ENCODE data around the gene CNTF. TPM values are rescaled to one million over a fixed set of nuclear protein-coding genes. Genes with fewer than 3 reads are reported as not detected.
A peak's percentile ranks its signal among the peaks of the same experiment; 100 is the strongest.

The CNTF gene
- total and polyA plus RNA-seq, 2 experiments from 2014 or later: 3.1 TPM; not detected in 1

DNA sequence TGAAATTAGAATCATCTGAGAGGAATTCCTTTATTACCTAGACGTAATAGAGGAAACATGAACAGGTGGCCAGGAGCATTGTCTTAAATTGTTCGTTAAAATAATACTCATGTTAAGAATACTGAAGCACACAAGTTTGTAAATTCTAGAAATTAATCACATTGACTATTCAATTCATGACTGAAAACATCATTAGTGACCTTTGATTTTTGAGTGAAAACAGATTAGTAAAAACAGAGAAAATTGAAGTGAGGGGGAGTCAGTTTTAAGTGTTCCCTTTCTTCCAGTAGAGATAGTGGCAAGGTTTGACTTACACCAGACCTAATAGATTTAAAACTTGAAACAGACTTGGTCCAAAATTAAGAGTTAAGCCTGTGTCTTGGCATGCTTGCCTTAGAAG, 42.2 kb upstream of the CNTF start:
- peaks cover 23% of the 10 kb centered on the region for H4K20me1 ChIP-seq (ENCODE audit: insufficient read depth, poor library complexity, severe bottlenecking)
- peaks cover 23% of the 10 kb centered on the region for H3K4me1 ChIP-seq (ENCODE audit: insufficient read depth)

DNA sequence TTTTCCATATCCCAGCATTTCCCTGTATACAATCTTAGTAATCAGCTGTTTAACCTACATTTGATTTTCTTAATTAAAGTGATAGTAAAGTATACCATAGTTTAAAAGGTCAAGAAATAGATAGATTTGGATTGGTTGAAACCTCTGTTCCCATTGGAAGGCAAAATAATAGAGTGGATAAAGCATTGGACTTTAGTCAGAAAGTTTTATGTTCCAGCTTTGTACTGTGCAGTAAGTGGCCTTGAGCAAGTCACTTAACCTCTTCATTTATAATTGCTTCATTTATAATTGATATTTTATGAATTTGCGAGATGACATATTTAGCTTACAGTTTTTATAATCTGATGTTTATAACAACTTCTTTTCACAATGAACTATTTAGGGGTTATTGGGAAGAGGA, 40.0 kb upstream of the CNTF start:
- H3K36me3 ChIP-seq (replicated peaks; ENCODE audit: insufficient read depth, low read depth): no peaks in the 10 kb centered on the region
- H3K9me3 ChIP-seq (ENCODE audit: low read depth): no peaks in the 10 kb centered on the region
- H3K79me2 ChIP-seq: peaks cover 78% of the 10 kb centered on the region
- no peak overlapping the region for H3K4me3 ChIP-seq
- H2AFZ ChIP-seq: no peak overlapping the region
- DNase-seq (ENCODE audit: low spot score): no peak
- H3K27ac ChIP-seq: no peak overlapping the region
- H3K4me1 ChIP-seq (ENCODE audit: insufficient read depth): peaks cover 17% of the 10 kb centered on the region
- TF ChIP-seq EZH2 (IDR thresholded peaks at IDR 0.05; ENCODE audit: borderline replicate concordance) (no peak), EZH2phosphoT487 (IDR thresholded peaks at IDR 0.05; ENCODE audit: low read depth, severe bottlenecking, unreplicated experiment) (no peak)
- TF ChIP-seq, protein P1, sequence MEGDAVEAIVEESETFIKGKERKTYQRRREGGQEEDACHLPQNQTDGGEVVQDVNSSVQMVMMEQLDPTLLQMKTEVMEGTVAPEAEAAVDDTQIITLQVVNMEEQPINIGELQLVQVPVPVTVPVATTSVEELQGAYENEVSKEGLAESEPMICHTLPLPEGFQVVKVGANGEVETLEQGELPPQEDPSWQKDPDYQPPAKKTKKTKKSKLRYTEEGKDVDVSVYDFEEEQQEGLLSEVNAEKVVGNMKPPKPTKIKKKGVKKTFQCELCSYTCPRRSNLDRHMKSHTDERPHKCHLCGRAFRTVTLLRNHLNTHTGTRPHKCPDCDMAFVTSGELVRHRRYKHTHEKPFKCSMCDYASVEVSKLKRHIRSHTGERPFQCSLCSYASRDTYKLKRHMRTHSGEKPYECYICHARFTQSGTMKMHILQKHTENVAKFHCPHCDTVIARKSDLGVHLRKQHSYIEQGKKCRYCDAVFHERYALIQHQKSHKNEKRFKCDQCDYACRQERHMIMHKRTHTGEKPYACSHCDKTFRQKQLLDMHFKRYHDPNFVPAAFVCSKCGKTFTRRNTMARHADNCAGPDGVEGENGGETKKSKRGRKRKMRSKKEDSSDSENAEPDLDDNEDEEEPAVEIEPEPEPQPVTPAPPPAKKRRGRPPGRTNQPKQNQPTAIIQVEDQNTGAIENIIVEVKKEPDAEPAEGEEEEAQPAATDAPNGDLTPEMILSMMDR (IDR thresholded peaks at IDR 0.05; ENCODE audit: poor library complexity): no peak
- no peaks in the 10 kb centered on the region for H3K9me2 ChIP-seq (replicated peaks; ENCODE audit: insufficient read depth)
- peaks cover 26% of the 10 kb centered on the region for H4K20me1 ChIP-seq (ENCODE audit: insufficient read depth, poor library complexity, severe bottlenecking)
- WGBS (ENCODE audit: low lambda C conversion rate, missing lambda C conversion rate): 100% methylated on average over 1 of the region's 1 CpG
- no peaks in the 10 kb centered on the region for H3K27me3 ChIP-seq
- H3K4me2 ChIP-seq: peak overlapping the region; percentile 79

More for the DNA sequence above, 42.2 kb upstream of the CNTF start:
- no peak for TF ChIP-seq EZH2 (IDR thresholded peaks at IDR 0.05; ENCODE audit: borderline replicate concordance)
- TF ChIP-seq EZH2phosphoT487 (IDR thresholded peaks at IDR 0.05; ENCODE audit: low read depth, severe bottlenecking, unreplicated experiment): no peak
- TF ChIP-seq, protein P1 (IDR thresholded peaks at IDR 0.05; ENCODE audit: poor library complexity): no peak
- H3K4me2 ChIP-seq: peak overlapping the region; percentile 79
- no peaks in the 10 kb centered on the region for H3K36me3 ChIP-seq (replicated peaks; ENCODE audit: insufficient read depth, low read depth)
- peak overlapping the region; percentile 76 for H2AFZ ChIP-seq
- no peak for DNase-seq (ENCODE audit: low spot score)
- H3K27me3 ChIP-seq: no peaks in the 10 kb centered on the region
- H3K9me3 ChIP-seq (ENCODE audit: low read depth): no peaks in the 10 kb centered on the region
- H3K27ac ChIP-seq: peak overlapping the region; percentile 99
- peaks cover 68% of the 10 kb centered on the region for H3K79me2 ChIP-seq
- peak overlapping the region; percentile 87 for H3K4me3 ChIP-seq
- H3K9me2 ChIP-seq (replicated peaks; ENCODE audit: insufficient read depth): no peaks in the 10 kb centered on the region
- WGBS (ENCODE audit: low lambda C conversion rate, missing lambda C conversion rate): 17% methylated on average over 2 of the region's 2 CpGs

DNA sequence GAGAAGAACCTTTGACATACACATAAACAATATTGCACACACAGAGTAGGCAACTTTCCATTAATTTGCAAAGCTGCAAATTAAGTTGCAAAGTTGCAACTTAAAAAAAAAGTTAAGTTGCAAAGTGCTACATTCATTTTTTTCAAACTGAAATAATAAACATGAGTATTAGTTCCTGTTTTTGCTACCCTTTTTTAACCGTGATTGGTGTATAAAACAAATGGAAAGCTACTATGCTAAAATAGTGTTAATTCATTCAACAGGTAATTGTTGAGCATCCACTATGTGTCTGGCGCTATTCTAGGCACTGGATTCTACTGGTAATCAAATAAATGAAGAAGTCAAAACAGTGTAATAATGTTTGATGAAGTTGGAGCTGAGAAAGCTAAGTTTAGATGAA, 35.5 kb upstream of the CNTF start:
- H3K36me3 ChIP-seq (replicated peaks; ENCODE audit: insufficient read depth, low read depth): no peaks in the 10 kb centered on the region
- H3K4me3 ChIP-seq: no peak overlapping the region
- H3K9me3 ChIP-seq (ENCODE audit: low read depth): no peaks in the 10 kb centered on the region
- no peak overlapping the region for H3K4me2 ChIP-seq
- no peak overlapping the region for H3K27ac ChIP-seq
- no peak for DNase-seq (ENCODE audit: low spot score)
- H3K79me2 ChIP-seq: peaks cover 100% of the 10 kb centered on the region
- no peak overlapping the region for H2AFZ ChIP-seq
- whole genome bisulfite sequencing (ENCODE audit: low lambda C conversion rate, missing lambda C conversion rate): 99% methylated on average over 2 of the region's 2 CpGs
- H3K27me3 ChIP-seq: no peaks in the 10 kb centered on the region
- peaks cover 23% of the 10 kb centered on the region for H4K20me1 ChIP-seq (ENCODE audit: insufficient read depth, poor library complexity, severe bottlenecking)
- no peaks in the 10 kb centered on the region for H3K9me2 ChIP-seq (replicated peaks; ENCODE audit: insufficient read depth)
- H3K4me1 ChIP-seq (ENCODE audit: insufficient read depth): peaks cover 8% of the 10 kb centered on the region
- TF ChIP-seq EZH2phosphoT487 (IDR thresholded peaks at IDR 0.05; ENCODE audit: low read depth, severe bottlenecking, unreplicated experiment) (no peak), EZH2 (IDR thresholded peaks at IDR 0.05; ENCODE audit: borderline replicate concordance) (no peak)
- TF ChIP-seq, protein P1 (IDR thresholded peaks at IDR 0.05; ENCODE audit: poor library complexity): no peak

DNA sequence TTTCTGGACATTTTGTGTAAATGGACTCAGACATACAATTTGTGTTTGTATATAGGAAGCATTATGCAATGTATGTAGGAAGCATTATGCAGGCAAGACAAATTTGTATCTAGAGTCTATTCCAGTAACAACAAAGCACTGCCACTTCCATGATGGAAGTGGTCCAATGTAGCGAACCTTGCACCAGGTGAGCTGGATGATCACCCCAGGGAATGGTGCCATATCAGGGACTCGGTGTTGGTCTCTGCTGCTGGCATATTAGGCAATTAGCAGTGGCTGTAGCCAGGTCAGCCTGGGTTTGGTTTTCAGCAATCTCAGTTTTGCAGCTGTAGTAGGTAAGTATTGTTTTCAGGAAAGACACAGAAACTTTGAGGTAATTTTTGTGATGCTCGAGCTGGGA, 30.8 kb upstream of the CNTF start:
- Histone ChIP-seq H3K9me2 (replicated peaks; ENCODE audit: insufficient read depth) (no peaks in the 10 kb centered on the region), H3K27me3 (no peaks in the 10 kb centered on the region), H3K4me1 (ENCODE audit: insufficient read depth) (no peaks in the 10 kb centered on the region), H2AFZ (no peak overlapping the region), H4K20me1 (ENCODE audit: insufficient read depth, poor library complexity, severe bottlenecking) (peaks cover 18% of the 10 kb centered on the region), H3K4me2 (no peak overlapping the region), H3K4me3 (no peak overlapping the region), H3K79me2 (peaks cover 100% of the 10 kb centered on the region), H3K27ac (no peak overlapping the region), H3K9me3 (ENCODE audit: low read depth) (no peaks in the 10 kb centered on the region), H3K36me3 (replicated peaks; ENCODE audit: insufficient read depth, low read depth) (no peaks in the 10 kb centered on the region)
- TF ChIP-seq EZH2phosphoT487 (IDR thresholded peaks at IDR 0.05; ENCODE audit: low read depth, severe bottlenecking, unreplicated experiment) (no peak), EZH2 (IDR thresholded peaks at IDR 0.05; ENCODE audit: borderline replicate concordance) (no peak)
- TF ChIP-seq, protein P1 (IDR thresholded peaks at IDR 0.05; ENCODE audit: poor library complexity): no peak
- DNase-seq (ENCODE audit: low spot score): no peak
- WGBS (ENCODE audit: low lambda C conversion rate, missing lambda C conversion rate): 100% methylated on average over 3 of the region's 3 CpGs
